Activated CD4-positive, alpha-beta T cell treated with anti-CD3 and anti-CD28 coated beads for 1 hour (primary cell): ENCODE data around the gene TMEM50A.
"Not testable (repeated sequence)": the region's sequence is repeated elsewhere in the genome, so short reads cannot be mapped to it uniquely, and the experiment has no call there.

Experiments used
- DNase-seq: peaks from one replicate; pipeline ENCODE4 v3.0.0-alpha.2; 2020

TMEM50A gene

GRCh38 chr1:25389721-25390120 is 51.6 kb downstream of the TMEM50A start:
- DNase-seq = not testable (repeated sequence)

DNA sequence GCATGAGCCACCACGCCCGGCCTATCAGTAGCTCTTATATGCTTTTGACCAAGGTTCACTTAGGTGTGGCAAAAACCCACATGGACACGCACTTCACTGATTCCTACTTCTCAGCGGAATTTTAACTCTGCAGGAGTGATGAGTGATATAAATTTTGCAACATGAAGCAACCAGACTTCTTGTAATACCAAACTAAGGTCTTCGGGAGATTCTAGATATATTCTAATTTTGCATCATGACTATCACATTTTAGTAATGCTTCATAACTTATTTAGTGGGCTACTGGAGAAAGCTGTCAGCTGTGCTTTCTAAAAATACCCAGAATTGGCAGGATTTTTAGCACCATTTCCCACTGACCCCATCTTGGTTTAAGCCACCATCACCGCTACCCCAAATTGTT is 54.7 kb downstream of the TMEM50A start:
- no peak for DNase-seq

GRCh38 chr1:25397549-25397948 is 59.4 kb downstream of the TMEM50A start:
- not testable (repeated sequence) for DNase-seq

DNA sequence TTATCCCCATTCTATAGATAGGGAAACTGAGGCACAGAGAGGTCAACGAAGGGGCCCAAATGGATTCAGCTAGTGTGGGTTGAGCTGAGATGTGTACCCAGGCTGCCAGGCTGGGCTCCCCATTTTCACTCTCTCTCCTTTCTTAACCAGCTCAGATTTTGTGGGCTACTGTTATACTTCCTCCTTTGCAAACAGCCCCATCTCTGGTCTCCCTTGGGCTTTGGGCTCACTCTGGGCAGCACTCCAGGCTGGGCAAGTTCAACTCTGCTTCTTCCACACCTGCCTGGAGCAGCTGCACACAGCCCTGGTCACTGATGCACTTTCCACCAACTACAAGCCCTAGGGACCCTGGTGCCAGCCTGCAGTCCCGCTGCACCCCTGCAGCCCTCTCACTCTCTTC is 59.9 kb downstream of the TMEM50A start:
- DNase-seq = not testable (repeated sequence)

DNA sequence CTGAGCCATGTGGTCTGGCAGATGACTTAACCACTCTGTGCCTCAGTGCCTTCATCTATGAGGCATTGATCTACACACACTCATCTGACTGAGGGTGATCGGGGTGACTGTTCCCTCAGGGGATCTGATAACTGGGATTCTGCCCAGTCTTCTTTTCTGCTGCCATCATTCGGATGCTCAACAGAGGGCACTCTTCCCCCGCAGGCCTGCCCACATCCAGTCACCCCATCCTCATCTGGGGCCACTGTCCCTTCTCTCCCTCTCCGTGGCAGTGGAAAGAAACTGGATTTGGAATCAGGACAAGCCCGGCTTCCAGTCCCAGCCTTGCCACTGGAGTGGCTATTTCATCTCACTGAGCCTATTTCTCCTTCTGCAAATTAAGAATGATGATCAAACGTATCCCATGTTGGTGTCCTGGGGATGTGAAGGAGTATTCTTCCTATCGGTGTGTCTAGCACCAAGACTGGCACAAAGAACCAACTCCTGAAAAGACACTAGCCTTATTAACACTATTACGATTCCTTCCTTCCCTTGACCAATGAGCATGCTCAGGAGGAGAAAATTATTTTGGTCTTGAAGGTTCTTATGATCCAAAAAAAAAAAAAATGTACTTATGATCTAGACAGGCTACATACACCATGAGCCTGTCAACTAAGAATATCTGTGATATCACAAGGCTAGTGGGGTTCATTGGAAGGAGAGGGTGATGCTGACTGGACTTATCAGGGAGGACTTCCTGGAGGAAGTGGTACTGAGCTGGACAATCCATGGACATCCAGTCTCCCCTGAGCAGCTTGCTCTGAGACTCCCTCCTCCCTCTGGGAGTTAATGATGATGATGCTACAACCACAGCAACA is 65.0 kb downstream of the TMEM50A start:
- not testable (repeated sequence) for DNase-seq

DNA sequence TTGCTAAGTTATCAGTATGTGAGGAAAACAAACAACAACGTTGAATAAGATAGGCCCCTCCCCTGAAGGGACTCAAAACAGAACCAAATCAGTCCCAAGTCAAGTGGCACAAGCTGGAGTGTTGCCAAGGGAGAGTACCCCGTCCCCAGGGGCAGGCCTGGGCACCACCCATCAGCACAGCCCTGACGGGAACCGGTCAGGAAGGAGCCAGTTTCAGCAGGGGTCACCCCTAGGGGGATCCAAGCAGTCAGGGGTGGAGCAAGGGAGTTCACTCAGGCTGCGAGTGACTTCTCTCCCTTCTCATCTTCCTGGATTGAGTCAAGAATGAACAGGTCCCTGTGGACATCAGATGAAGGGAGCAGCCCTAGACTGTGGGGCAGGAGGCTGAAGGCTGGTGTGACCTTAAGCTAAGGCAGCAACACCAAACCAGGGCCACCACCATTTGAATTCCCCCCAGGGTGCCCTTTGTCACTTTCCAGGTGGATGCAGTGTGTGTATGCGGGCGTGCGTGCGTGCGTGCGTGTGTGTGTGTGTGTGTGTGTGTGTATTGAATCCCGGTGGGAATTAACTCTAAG is 67.7 kb downstream of the TMEM50A start:
- DNase-seq = not testable (repeated sequence)

GRCh38 chr1:25409641-25410427 is 71.7 kb downstream of the TMEM50A start:
- DNase-seq = not testable (repeated sequence)
